K562 (cell line): ENCODE measurements around the gene RPS6KA2.

Experiments
- CTCF ChIP-seq, 3 experiments: IDR thresholded peaks in 2 of 3; conservative IDR thresholded peaks in 1 of 3; 2 replicates each; pipeline ENCODE4 v1.5.1; 2011 to 2012; ENCODE audit warnings: low read length in 3 of 3, mild to moderate bottlenecking in 3 of 3, control low read depth in 2 of 3, improper control_type of control experiment in 1 of 3, inconsistent platforms in 1 of 3, low read depth in 1 of 3, mixed read lengths in 1 of 3, moderate library complexity in 1 of 3; ENCODE audit not compliant: insufficient read depth in 2 of 3
- DIDO1 ChIP-seq: fragments of 450-650 bp; IDR thresholded peaks from 2 replicates; pipeline ENCODE4 v1.6.1; 2016; ENCODE audit warnings: low read depth, missing biosample characterization, missing genetic modification characterization
- ETV1 ChIP-seq: fragments of 450-650 bp; conservative IDR thresholded peaks from 2 replicates; pipeline ENCODE4 v1.6.1; 2016; ENCODE audit warnings: missing genetic modification characterization, control low read depth, low read depth, missing compliant biosample characterization
- HMGXB4 ChIP-seq: sonication (generic); formaldehyde crosslinking; IDR thresholded peaks from 2 replicates; pipeline ENCODE4 v1.8.1; 2023; ENCODE audit warnings: mild to moderate bottlenecking, missing genetic modification reagents
- L3MBTL2 ChIP-seq: fragments of 450-650 bp; IDR thresholded peaks from 2 replicates; pipeline ENCODE4 v1.6.1; 2016; ENCODE audit warnings: mild to moderate bottlenecking, moderate library complexity
- MAFK ChIP-seq: IDR thresholded peaks from 2 replicates; pipeline ENCODE4 v1.6.1; 2011; ENCODE audit warnings: low read length, improper control_type of control experiment
- POLR2AphosphoS5 ChIP-seq: IDR thresholded peaks from 2 replicates; pipeline ENCODE4 v1.6.1; 2011; ENCODE audit warnings: mild to moderate bottlenecking, low read depth, low read length, moderate library complexity; ENCODE audit not compliant: control insufficient read depth, insufficient read depth
- RBFOX2 ChIP-seq: fragments of 200-400 bp; formaldehyde crosslinking; IDR thresholded peaks from 2 replicates; pipeline ENCODE4 v1.6.1; 2017; ENCODE audit warnings: low read depth, mild to moderate bottlenecking, low read length, moderate library complexity
- REST ChIP-seq, 2 experiments: fragments of 450-650 bp; formaldehyde crosslinking in 1 of 2; IDR thresholded peaks; 2 replicates each; pipeline versions ENCODE4 v1.4.0 to v1.6.1; 2014 to 2020; ENCODE audit warnings: mild to moderate bottlenecking in 2 of 2, borderline replicate concordance in 1 of 2, low read depth in 1 of 2
- ZNF121 ChIP-seq: sonication (generic); formaldehyde crosslinking; conservative IDR thresholded peaks from 2 replicates; pipeline ENCODE4 v1.8.0; 2022; ENCODE audit warnings: missing genetic modification reagents
- ZNF431 ChIP-seq: sonication (generic); formaldehyde crosslinking; IDR thresholded peaks from 2 replicates; pipeline ENCODE4 v1.8.0; 2022; ENCODE audit warnings: mild to moderate bottlenecking, missing genetic modification reagents
- ZNF507 ChIP-seq: conservative IDR thresholded peaks from 2 replicates; pipeline ENCODE4 v1.6.1; 2017; ENCODE audit warnings: missing genetic modification characterization, missing compliant biosample characterization
- ZNF609 ChIP-seq: sonication (generic); formaldehyde crosslinking; IDR thresholded peaks from 2 replicates; pipeline ENCODE4 v1.8.1; 2023; ENCODE audit warnings: missing genetic modification reagents, mild to moderate bottlenecking, borderline replicate concordance

GRCh38 chr6:166495487-166496314, 131.3 kb downstream of the RPS6KA2 start:
- TF ChIP-seq MAFK (no peak), ZNF121 (no peak), CTCF (IDR thresholded peaks at IDR 0.05 in 2 of 3, conservative IDR thresholded peaks at IDR 0.05 in 1 of 3; ENCODE audit: insufficient read depth in 2 of 3, low read depth in 1 of 3, low read length in 3 of 3) (no peak), L3MBTL2 (no peak), ETV1 (tag) (no peak), HMGXB4 (CRISPR knock-in tag) (no peak), RBFOX2 (no peak), POLR2AphosphoS5 (no peak), DIDO1 (tag) (no peak), REST (IDR thresholded peaks at IDR 0.05; ENCODE audit: borderline replicate concordance) (no peak), REST (CRISPR knock-in tag; IDR thresholded peaks at IDR 0.05; ENCODE audit: low read depth) (no peak), ZNF431 (CRISPR knock-in tag) (no peak), ZNF507 (tag) (no peak), ZNF609 (no peak)
